ENCODE measurements around the gene NTRK2.

- TF ChIP-seq CTCF (IDR thresholded peaks at IDR 0.05): no peak
- TF ChIP-seq ZFX (IDR thresholded peaks at IDR 0.05; ENCODE audit: borderline replicate concordance): no peak
These were observed 199.6 kb downstream of the NTRK2 start for GRCh38 chr9:84869091-84869490.

Data from 22Rv1 (cell line).